HUES64 (cell line): ENCODE measurements around the gene PSMD12.

Experiments used
- H3K27ac ChIP-seq: 2 replicates; pipeline ENCODE4 v1.7.0; 2013; ENCODE audit warnings: low read depth, low read length, inconsistent platforms
- H3K27me3 ChIP-seq: 2 replicates; pipeline ENCODE4 v1.6.1; 2013; ENCODE audit warnings: mild to moderate bottlenecking, low read length; ENCODE audit not compliant: insufficient read depth
- H3K36me3 ChIP-seq: 2 replicates; pipeline ENCODE4 v1.6.1; 2013; ENCODE audit warnings: mild to moderate bottlenecking, low read length; ENCODE audit not compliant: insufficient read depth
- H3K4me1 ChIP-seq: 2 replicates; pipeline ENCODE4 v1.6.1; 2013; ENCODE audit warnings: mild to moderate bottlenecking, low read length, moderate library complexity; ENCODE audit not compliant: insufficient read depth
- H3K4me3 ChIP-seq: 2 replicates; pipeline ENCODE4 v1.5.1; 2013; ENCODE audit warnings: mild to moderate bottlenecking, low read length, moderate library complexity
- H3K9ac ChIP-seq: 2 replicates; pipeline ENCODE4 v1.6.1; 2013; ENCODE audit warnings: mild to moderate bottlenecking, low read depth, low read length
- H3K9me3 ChIP-seq: 2 replicates; pipeline ENCODE4 v1.6.1; 2013; ENCODE audit warnings: low read depth, low read length; ENCODE audit not compliant: insufficient read depth
- WGBS: fragments of 150-250, 120-280 bp; methylation state at CpG from one replicate; pipeline ENCODE4 v1.1.7; 2013; ENCODE audit warnings: missing lambda C conversion rate; 5-methylcytosine and 5-hydroxymethylcytosine counted together

The PSMD12 gene

DNA sequence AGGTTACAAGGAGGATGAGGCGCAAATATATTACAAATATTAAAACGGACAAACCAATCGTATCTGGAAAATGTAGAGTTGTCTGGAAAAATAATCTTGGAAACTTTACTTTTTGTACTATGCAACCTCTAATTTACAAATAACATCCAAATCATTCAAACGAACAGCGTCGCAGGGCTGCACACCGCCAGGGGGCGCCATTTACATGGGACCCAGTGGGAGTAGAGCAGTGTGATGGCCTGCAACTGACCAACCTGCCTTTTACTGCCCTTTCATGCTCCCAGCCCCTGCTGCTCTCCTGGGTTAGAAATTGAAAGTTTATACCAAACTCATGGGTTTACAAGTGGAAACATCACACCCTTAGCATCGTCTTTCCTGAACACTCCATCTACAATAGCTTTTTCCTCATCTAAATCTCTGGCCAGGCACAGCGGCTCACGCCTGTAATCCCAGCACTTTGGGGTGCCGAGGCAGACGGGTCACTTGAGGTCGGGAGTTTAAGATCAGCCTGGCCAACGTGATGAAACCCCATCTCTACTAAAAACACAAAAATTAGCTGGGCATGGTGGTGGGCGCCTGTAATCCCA is 20.7 kb upstream of the PSMD12 start:
- H3K27me3 ChIP-seq, result no peaks in the 10 kb centered on the region
- H3K4me1 ChIP-seq, result no peaks in the 10 kb centered on the region
- no peaks in the 10 kb centered on the region for H3K9me3 ChIP-seq
- H3K9ac ChIP-seq, result no peak overlapping the region
- peaks cover 3% of the 10 kb centered on the region; the same call in 1 of the 2 replicates for H3K36me3 ChIP-seq
- no peak overlapping the region for H3K27ac ChIP-seq
- no peak overlapping the region for H3K4me3 ChIP-seq
- WGBS, result 70% methylated on average over 15 of the region's 16 CpGs

DNA sequence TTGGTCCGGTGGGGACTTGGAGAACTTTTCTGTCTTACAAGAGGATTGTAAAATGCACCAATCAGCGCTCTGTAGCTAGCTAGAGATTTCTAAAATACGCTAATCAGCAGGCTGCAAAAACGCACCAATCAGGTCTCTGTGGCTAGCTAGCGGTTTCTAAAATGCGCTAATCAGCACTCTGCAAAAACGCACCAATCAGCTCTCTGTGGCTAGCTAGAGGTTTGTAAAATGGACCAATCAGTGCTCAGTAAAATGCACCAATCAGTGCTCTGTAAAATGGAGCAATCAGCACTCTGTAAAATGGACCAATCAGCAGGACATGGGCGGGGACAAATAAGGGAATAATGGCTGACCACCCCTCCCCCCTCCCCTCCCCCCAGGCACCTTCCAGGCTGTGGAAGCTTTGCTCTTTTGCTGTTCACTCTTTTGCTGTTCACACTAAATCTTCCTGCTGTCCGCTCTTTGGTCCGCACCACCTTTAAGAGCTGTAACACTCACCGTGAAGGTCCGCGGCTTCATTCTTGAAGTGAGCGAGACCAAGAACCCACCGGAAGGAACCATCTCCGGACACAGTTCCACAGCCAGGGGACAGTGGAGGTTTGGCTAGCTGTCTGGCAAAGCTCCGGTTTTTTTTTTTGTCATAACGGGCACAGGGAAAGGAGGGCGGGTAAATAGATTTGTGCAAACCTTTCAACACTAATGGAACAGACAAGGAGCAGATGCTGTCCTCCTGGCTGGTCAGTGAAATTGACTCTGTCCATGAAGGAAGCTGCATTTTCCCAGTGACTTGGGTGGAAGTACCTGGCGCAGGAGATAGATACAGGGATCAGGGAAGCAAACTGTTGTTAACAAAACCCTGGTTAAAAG is 19.0 kb upstream of the PSMD12 start:
- peaks cover 7% of the 10 kb centered on the region; the same call in 1 of the 2 replicates for H3K36me3 ChIP-seq
- 97% methylated on average over 20 of the region's 20 CpGs for WGBS
- peak overlapping the region; percentile 46; the same call in 1 of the 2 replicates for H3K27ac ChIP-seq
- no peaks in the 10 kb centered on the region for H3K9me3 ChIP-seq
- no peak overlapping the region for H3K9ac ChIP-seq
- H3K27me3 ChIP-seq, result no peaks in the 10 kb centered on the region
- H3K4me3 ChIP-seq, result no peak overlapping the region
- no peaks in the 10 kb centered on the region for H3K4me1 ChIP-seq

DNA sequence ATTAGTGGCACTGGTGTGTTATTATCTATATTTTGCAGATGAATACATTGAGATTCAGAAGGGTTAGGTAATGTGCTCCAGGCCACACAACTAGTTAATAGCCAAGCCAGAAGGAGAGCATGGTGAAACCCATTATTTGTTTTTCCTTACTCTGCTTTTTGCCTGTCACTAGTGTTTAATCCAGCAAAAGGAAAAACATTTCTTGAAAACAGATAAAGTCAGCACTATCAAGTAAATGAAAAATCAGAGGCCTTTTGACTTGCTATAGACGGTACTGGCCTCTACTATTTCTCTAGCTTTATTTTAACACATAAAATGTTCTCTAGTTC is 15.5 kb upstream of the PSMD12 start:
- Histone ChIP-seq H3K4me1 (peaks cover 7% of the 10 kb centered on the region; the same call in 1 of the 2 replicates), H3K9ac (no peak overlapping the region), H3K27ac (no peak overlapping the region), H3K36me3 (peaks cover 12% of the 10 kb centered on the region), H3K4me3 (no peak overlapping the region), H3K27me3 (no peaks in the 10 kb centered on the region), H3K9me3 (no peaks in the 10 kb centered on the region)
- 84% methylated on average over 1 of the region's 1 CpG for WGBS

DNA sequence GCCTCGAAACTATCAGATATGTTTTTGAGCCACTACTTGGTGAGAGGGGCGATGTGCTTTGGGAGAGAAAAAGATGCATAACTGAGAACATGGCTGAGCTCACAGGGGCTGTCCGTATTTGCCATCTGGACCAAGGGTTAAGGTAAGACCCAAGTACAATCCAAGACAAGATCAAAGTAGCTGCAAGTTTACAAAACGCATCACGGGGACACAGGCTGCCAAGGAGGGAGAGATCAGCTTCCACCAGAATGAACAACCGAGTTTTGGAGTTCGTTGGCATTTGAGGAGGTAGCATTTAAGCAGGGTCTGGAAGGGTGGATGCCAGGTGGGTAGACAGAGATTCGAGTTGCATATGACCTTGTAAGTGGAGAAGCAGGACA is 12.9 kb upstream of the PSMD12 start:
- H3K4me3 ChIP-seq, result peak overlapping the region; percentile 80
- peak overlapping the region; percentile 20; the same call in 1 of the 2 replicates for H3K27ac ChIP-seq
- H3K36me3 ChIP-seq, result peaks cover 9% of the 10 kb centered on the region; the same call in 1 of the 2 replicates
- no peaks in the 10 kb centered on the region for H3K9me3 ChIP-seq
- H3K27me3 ChIP-seq, result no peaks in the 10 kb centered on the region
- peak overlapping the region; percentile 69 for H3K9ac ChIP-seq
- H3K4me1 ChIP-seq, result peaks cover 13% of the 10 kb centered on the region; the same call in 1 of the 2 replicates
- 81% methylated on average over 8 of the region's 8 CpGs for WGBS

DNA sequence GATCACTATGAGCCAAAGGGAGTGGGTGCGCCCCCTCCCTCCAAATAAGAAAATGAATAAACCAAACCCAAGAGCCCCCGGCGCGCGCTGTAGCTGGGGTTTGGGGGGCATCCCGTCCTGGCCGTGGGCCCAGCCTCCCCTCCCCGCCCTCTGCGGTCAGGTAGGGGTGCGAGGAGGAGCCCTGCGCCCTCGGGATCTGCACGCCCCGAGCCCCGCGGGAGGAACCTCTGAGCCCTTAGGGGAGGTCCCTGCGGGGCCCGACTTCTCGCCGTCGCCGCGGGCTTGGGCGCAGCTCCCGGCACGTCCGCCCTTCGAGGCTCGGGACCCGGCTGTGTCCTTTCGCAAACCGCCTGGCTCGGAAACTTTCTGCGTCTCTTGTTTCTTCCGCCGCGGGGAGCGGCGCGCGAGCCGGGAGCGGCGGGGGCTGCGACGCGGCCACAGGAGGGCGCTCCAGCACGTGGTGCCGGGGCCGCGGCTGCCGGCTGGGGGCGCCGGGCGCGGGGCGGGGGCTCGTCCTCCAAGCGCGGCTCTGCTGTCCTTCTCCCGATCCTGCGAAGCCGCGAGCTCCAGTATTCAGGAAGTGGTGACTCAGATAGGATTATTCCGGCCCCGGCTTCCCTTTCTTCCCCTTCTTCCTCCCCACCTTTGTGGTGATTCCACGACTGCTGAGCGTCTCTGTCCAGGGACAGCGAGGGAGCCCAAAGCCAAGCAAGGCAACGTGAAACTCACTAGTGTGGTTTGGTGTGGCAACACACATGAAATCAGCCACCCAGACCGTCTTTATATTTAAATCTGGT is 12.3 kb upstream of the PSMD12 start:
- peak overlapping the region; percentile 89 for H3K27ac ChIP-seq
- H3K4me3 ChIP-seq, result peak overlapping the region; percentile 80
- peak overlapping the region; percentile 86 for H3K9ac ChIP-seq
- no peaks in the 10 kb centered on the region for H3K27me3 ChIP-seq
- H3K4me1 ChIP-seq, result peaks cover 13% of the 10 kb centered on the region; the same call in 1 of the 2 replicates
- peaks cover 9% of the 10 kb centered on the region; the same call in 1 of the 2 replicates for H3K36me3 ChIP-seq
- 1% methylated on average over 72 of the region's 72 CpGs for WGBS
- no peaks in the 10 kb centered on the region for H3K9me3 ChIP-seq

DNA sequence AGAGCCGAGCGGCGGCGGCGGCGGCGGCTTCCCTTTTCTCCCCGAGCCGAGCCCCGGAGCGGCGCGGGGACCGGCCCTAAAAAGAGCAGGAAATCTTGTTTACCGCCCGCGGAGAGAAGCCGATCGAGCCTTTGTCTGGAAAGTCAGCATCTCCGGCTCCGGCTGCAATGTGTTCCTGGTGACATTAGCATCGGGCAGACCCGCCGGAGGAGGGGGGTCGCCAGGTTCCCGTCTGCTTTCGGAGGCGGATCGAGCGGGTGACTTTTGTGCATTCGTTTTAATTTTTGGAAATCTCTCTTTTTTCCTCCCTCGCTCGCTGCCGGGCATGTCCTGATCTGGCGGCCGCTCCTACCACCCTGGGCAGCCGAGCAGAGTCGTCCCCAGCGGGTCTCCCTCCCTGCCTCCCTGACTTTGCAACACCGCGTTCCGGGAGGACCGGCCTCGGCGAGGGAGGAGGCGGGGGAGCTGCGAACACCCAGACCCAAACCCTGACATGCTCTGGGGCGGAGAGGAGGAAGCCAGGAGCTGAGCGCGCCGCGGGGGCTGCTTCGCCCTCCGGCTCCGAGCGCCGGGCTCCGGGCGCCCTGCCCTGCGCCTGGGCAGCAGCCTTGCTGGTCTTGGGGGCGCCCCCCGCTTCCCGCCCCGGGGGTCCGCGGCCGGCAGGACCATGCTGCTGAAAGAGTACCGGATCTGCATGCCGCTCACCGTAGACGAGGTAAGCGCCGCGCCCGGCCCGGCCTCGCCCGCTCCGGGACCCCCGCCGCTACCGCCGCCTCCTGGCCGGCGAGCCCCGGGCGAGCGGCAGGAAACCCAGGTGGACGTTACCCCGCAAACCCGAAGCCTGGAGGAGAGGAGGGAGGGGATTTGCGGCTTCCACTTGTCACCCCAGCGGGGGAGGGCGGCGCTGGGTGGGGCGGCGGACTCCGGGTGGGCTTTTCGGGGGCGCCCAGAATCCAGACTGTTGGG is 11.4 kb upstream of the PSMD12 start:
- peak overlapping the region; percentile 86 for H3K9ac ChIP-seq
- peak overlapping the region; percentile 89 for H3K27ac ChIP-seq
- H3K4me1 ChIP-seq, result peaks cover 13% of the 10 kb centered on the region; the same call in 1 of the 2 replicates
- WGBS, result under 1% methylated on average over 100 of the region's 100 CpGs
- H3K4me3 ChIP-seq, result peak overlapping the region; percentile 80
- no peaks in the 10 kb centered on the region for H3K27me3 ChIP-seq
- H3K36me3 ChIP-seq, result peaks cover 9% of the 10 kb centered on the region; the same call in 1 of the 2 replicates
- H3K9me3 ChIP-seq, result no peaks in the 10 kb centered on the region

DNA sequence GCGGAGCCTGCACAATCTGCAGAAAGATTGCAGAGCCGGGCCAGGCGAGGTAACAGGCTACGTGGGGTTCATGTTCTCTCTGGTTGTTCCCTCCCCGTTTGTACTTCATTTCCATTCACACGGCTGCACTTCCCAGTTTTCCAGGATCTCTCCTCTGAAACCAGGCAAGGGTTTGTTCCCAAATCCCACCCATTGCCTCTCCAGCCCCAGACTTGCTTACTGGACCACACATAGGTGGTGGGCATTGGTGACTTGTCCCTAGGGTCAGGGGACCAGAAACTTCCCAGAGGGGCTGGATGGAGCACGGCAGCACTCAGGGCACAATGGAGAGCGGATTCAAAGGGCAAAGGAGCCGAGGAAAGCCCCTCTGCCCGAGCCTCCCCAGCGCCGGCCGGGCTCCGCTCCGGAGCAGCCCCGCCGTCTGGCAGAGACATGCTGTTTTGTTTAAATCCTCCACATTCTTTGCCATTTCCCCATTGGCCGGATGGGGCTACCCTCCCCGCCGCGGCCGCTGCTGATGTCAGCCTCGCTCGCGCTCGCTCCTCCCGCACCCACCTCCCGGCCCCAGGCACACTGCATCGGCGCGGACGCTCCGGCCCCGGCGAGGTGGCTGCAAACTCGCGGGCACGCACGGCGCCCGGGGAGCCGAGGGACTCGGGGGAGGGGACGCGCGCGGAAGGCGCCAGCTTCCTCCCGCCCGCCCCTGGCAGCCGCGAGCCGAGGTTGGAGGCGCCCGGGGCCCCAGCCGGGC is 10.5 kb upstream of the PSMD12 start, which contains the start of gene PITPNC1:
PITPNC1 (plus strand) TSS at position 545 of the 751 bp plus-strand sequence.
- Histone ChIP-seq H3K4me1 (peaks cover 13% of the 10 kb centered on the region; the same call in 1 of the 2 replicates), H3K9me3 (no peaks in the 10 kb centered on the region), H3K27me3 (no peaks in the 10 kb centered on the region), H3K36me3 (peaks cover 7% of the 10 kb centered on the region; the same call in 1 of the 2 replicates), H3K4me3 (peak within 1 kb of the TSS; percentile 80), H3K9ac (peak within 1 kb of the TSS; percentile 86), H3K27ac (peak within 1 kb of the TSS; percentile 89)
- 1% methylated on average over 56 of the region's 56 CpGs for WGBS

DNA sequence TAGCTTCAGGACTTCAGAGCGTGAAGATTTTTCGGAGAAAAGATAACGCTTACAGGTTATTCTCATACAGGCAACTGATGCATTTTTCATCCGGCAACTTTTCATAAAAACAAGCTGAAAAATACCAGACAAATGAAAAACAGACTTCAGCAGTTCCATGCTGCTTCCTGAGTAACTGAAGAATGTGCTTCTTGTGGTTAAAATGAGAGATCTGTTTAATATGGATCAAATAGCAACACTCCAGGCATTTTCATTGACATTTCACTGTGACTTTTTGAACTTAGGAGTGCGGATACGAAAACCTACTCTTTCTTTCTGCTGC is 10.0 kb upstream of the PSMD12 start:
- Histone ChIP-seq H3K9ac (peak overlapping the region; percentile 86), H3K4me3 (peak overlapping the region; percentile 80), H3K27ac (peak overlapping the region; percentile 89), H3K36me3 (peaks cover 5% of the 10 kb centered on the region; the same call in 1 of the 2 replicates), H3K27me3 (no peaks in the 10 kb centered on the region), H3K9me3 (no peaks in the 10 kb centered on the region), H3K4me1 (peaks cover 13% of the 10 kb centered on the region; the same call in 1 of the 2 replicates)
- WGBS, result 60% methylated on average over 6 of the region's 6 CpGs

DNA sequence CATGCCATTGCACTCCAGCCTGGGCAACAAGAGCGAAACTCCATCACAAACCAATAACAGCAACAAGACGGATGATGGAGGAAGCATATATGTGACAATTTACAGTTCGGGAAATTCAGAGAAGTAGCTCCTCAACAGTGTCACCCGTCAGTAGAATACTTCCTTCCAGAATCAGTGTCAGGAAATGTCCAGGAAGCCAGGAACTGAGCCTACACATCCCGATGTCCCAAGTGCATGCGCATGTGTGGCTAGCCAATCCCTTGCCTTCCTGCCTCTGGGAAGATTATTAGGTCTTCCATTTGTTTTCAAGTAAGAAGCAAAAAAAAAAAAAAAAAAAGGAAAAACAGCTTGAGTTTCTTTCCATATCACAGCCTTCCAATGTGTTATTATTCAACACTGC is 9.3 kb upstream of the PSMD12 start:
- Histone ChIP-seq H3K36me3 (peaks cover 5% of the 10 kb centered on the region; the same call in 1 of the 2 replicates), H3K27ac (no peak overlapping the region), H3K9me3 (no peaks in the 10 kb centered on the region), H3K27me3 (no peaks in the 10 kb centered on the region), H3K4me3 (peak overlapping the region; percentile 80; the same call in 1 of the 2 replicates), H3K9ac (no peak overlapping the region), H3K4me1 (peaks cover 13% of the 10 kb centered on the region; the same call in 1 of the 2 replicates)
- 88% methylated on average over 6 of the region's 6 CpGs for WGBS
